GM19023 (cell line): Measurements from ENCODE around the gene MED17.

Source experiments
- ATAC-seq: cut with Tn5 transposase; IDR thresholded peaks from one replicate; pipeline ENCODE4 v1.9.1; 2021; ENCODE audit warnings: mild to moderate bottlenecking, moderate library complexity; ENCODE audit not compliant: unreplicated experiment

The MED17 gene

DNA sequence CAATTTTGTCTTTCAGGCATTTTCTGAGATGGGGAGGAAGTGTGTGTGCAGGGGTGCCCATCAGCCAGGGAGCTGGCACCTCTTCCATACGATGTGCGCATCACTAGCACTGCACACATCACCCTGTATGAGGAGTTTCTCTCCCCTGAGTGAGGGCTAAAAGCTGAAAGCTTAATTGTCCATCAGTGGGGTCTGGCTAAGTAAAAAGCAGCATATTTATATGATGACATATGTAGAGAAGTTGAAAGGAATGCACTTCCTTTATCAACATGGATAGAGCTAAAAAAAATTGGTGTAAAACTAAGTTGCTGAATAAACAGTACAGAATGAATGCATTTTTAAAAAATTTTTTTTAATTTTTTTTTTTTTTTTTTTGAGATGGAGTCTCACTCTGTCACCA is 62.3 kb downstream of the MED17 start:
- ATAC-seq, result no peak

DNA sequence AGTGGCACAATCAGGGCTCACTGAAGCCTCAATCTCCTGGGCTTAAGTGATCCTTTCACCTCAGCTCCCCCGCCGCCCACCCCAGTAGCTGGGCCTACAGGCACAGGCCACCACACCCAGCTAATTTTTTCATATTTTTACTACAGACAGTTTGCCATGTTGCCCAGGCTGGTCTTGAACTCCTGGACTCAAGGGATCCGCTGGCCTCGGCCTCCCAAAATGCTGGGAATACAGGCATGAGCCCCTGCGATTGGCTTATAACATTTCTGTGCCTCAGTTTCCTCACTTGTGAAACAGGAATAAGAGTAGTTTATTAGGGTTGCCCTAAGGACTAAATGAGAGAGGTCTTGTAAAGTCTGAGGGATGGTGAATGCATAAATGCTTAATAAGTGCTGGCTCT is 65.1 kb downstream of the MED17 start:
- no peak for ATAC-seq

DNA sequence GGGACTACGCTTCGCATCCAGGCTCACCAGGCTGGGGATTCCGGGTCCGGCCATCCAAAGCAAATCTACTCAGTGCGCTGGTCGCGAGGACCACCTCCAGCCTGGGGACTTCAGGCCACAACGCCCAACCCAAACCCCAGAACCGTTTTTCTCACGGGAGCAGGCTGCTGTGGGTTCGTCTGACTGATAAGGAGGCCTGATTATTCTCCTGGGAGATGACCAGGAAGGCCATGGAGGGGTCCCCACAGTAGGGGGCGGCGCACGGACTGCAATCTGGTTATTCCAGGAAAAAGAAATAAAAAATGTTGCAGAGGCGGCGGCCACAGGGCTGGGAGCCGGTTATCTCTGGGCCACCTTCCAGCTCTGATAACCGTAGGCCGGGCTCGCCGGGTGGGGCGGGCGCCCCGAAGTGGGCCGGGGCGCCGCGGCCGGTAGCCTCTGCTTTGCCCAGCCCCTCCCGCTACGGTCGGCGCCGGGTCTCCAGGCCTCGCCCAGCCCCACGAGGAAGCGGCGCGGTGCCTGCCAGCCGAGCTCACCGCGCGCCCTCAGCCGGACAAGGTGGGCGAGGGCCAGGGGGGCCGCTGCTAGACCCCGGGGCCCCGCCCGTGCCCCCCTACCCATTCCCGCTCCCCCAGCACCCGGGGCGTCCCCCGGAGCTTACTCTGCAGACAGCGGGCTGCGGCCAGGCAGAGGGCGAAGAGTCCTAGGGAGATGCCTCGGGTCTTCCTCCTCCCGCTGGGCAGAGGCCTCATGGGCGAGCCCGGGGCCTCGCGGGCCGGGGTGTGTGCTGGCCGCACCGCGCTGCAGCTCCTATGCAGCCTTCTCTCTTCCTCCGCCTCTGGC is 65.9 kb downstream of the MED17 start:
- no peak for ATAC-seq

DNA sequence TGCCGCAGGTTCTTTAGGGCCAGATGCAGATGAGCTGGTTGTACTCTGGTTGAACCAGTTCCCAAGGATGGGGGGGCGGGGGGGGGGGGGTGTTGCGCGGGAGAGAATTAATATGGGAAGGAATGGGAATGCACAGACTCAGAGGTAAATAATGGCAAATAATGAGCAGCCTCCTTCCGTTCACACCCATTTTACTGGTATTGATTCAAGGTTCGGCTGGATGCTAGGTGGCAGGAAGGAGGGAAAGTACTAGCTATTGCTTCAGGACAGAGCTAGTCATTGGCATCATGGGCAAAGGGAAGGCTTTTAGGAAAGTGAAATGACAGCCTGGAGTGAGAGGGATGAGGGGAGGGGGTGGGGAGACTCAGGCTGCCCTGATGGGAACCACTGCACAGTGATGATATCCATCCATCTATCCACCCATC is 66.5 kb downstream of the MED17 start, which contains the start of gene VSTM5:
VSTM5 (minus strand) TSS at position 25 of the 425 bp plus-strand sequence. CDS start 116 bp downstream, outside the sequence.
- ATAC-seq, result no peak

DNA sequence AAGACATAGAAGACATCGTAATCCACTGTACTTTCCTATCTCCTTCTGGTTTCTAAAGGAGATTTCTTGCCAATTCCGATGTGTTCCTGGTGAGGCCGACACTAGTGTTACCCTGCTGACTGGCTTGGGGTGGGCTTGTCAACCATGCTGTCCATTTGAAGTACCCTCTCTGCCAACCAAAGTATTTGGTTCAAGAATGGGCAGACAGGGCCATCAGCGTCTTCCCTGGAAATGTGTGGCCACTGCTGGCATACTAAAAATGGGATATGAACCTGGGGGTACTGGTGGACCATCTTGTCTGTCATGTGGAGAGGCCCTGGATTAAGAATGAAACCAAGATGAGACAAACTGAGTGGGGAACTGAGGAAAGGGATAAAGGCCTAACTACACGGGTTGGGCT is 68.2 kb downstream of the MED17 start:
- ATAC-seq, result no peak

DNA sequence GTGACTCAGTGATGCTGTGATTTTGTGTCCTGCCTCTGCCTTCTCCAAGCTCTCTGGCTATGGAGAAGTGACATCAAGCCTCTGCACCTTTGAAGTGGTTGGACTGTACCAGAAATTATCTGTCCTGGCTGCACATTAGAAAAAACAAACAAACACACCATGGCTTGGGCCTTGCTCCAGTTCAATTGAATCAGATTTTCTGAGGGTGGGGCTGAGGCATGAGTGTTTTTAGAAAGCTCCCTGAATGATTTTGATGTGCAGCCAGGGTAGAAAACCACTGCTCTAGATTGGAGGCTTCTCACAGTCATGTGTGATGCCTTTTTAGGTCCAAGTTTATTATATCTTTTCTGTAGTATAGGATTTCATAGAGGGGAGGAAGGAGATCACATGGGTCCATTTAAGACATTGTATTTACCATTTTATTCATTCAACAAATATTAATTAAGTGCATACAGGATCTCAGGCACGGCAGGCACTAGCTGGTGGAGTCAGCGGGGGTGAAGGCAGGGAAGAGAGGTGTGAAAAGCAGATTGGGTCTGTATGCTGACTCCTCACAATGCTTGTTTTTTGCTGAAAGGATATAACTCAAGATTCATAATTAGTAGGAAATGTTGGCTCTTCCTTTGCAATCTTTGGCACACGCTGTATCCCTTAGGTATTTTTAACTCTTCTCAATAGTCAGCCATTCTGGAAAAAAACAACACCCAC is 73.5 kb downstream of the MED17 start:
- ATAC-seq, result no peak

DNA sequence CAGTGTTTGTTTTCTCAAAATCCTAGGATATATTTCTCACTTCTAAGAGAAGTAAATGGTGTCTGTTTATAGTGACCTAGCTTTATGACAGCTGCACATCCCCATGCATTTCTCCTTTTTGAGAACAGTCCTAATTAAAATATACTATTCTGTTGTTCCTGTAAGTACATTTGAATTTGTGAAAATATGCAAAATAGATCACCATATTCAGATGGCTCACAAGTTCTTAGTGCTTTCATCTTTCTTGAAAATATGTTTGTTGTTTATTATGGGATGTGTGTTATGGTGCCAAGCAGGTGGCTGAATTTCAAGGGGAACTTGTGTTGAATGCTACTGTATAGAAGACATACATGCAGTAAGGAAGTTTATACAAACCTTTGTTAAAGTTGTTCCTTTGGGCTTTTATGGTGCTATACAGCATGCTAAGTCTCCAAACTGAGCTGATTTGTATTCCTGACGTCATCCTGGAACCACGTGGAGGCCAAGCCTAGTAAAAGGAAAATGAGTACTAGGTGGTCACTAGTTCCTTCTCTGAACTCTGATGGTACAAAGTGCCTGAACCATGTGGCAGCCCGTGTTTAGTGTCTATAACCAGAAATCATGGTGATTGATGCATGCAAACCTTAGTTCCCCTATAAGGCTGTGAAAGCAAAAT is 74.2 kb downstream of the MED17 start:
- no peak for ATAC-seq

DNA sequence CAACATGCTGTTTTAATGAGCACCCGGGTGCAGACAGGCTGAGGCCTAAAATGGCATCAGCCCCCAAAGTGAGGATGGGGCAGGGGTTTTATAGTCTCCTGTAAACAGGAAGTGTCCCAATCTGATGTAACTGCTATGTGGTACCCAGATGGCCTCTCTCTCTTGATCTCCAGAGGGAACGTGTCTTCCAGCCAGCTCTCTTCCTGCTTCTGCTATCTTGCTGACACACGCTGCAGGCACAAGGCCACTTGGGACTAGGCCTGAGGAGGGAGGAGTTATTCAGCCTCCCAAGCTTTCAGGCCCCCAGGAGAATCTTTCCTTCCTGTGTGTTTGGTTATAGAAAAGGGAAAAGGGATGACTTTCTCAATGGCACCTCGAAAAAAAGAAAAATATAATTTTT is 77.7 kb downstream of the MED17 start:
- ATAC-seq, result no peak
